Measurements from ENCODE around the gene FBXW10. TPM values are rescaled to one million over a fixed set of nuclear protein-coding genes. Genes with fewer than 3 reads are reported as not detected.

FBXW10 gene
- total RNA-seq, 1 donor from 2014 or later, result under 0.01 TPM

Other genes starting within 250 kb of the FBXW10 start
- gene TBC1D28, start 99.7 kb upstream of the FBXW10 start, total RNA-seq, result not detected in 2 replicates
- gene FOXO3B, start 61.7 kb upstream of the FBXW10 start, total RNA-seq, result 3.5 and 3.9 TPM in 2 replicates
- 46.3 and 62.8 TPM in 2 replicates for gene TVP23B, start 37.1 kb downstream of the FBXW10 start, total RNA-seq
- 37.5 and 47.0 TPM in 2 replicates for gene PRPSAP2, start 114.1 kb downstream of the FBXW10 start, total RNA-seq
- not detected in 2 replicates for gene SLC5A10, start 208.1 kb downstream of the FBXW10 start, total RNA-seq

Measured in pulmonary artery endothelial cell (primary cell).